Measurements from ENCODE around the gene CDCA5.

CDCA5 gene

GRCh38 chr11:65104628-65105027 is 20.8 kb upstream of the CDCA5 start:
- no peak for DNase-seq

GRCh38 chr11:65103476-65103875 is 19.6 kb upstream of the CDCA5 start:
- no peak for DNase-seq

GRCh38 chr11:65102142-65103095 is 18.6 kb upstream of the CDCA5 start:
- no peak for DNase-seq

- no peak for DNase-seq
Observed at GRCh38 chr11:65100674-65101350, 17.0 kb upstream of the CDCA5 start.

GRCh38 chr11:65096926-65097325 is 13.1 kb upstream of the CDCA5 start:
- DNase-seq = no peak

- DNase-seq = peak; percentile 89
Observed at GRCh38 chr11:65095974-65096806, 12.3 kb upstream of the CDCA5 start, which contains the start of gene VPS51. Gene VPS51, plus strand, starts transcription at chr11:65096214. Its CDS starts 37 bp downstream, at chr11:65096251.

GRCh38 chr11:65095427-65095826 is 11.6 kb upstream of the CDCA5 start:
- no peak for DNase-seq

GRCh38 chr11:65090628-65091027 is 6.8 kb upstream of the CDCA5 start:
- DNase-seq = no peak

- DNase-seq = no peak
Observed at GRCh38 chr11:65089621-65090020, 5.8 kb upstream of the CDCA5 start.

GRCh38 chr11:65087827-65088226 is 4.0 kb upstream of the CDCA5 start:
- no peak for DNase-seq

GRCh38 chr11:65087216-65087615 is 3.4 kb upstream of the CDCA5 start:
- no peak for DNase-seq

GRCh38 chr11:65086809-65087208 is 3.0 kb upstream of the CDCA5 start:
- no peak for DNase-seq

GRCh38 chr11:65085446-65085845 is 1.6 kb upstream of the CDCA5 start:
- DNase-seq = no peak

GRCh38 chr11:65084598-65085375 is 947 bp upstream of the CDCA5 start:
- DNase-seq = no peak

GRCh38 chr11:65083134-65083833 is 556 bp downstream of the CDCA5 start:
- no peak for DNase-seq

- DNase-seq = no peak
Observed at GRCh38 chr11:65078786-65079342, 5.0 kb downstream of the CDCA5 start.

GRCh38 chr11:65078151-65078550 is 5.7 kb downstream of the CDCA5 start:
- DNase-seq = peak; percentile 72

- DNase-seq = no peak
Observed at GRCh38 chr11:65077451-65077850, 6.4 kb downstream of the CDCA5 start.

- no peak for DNase-seq
Observed at GRCh38 chr11:65072631-65072966, 11.2 kb downstream of the CDCA5 start.

GRCh38 chr11:65071907-65072630 is 11.8 kb downstream of the CDCA5 start:
- DNase-seq = no peak

GRCh38 chr11:65069217-65069616 is 14.6 kb downstream of the CDCA5 start:
- no peak for DNase-seq
